Natural killer cell (primary cell): ENCODE measurements around the gene MYL7. TPM values are rescaled to one million over a fixed set of nuclear protein-coding genes. Genes with fewer than 3 reads are reported as not detected.

Experiments used
- ATAC-seq, 3 donors: fragments of 150-1000 bp in 2 of 3; fragments of 200-7000 bp in 1 of 3; cut with Tn5 transposase; 1 replicate in 1 of 3; 2 replicates in 2 of 3; pipeline ENCODE4 v1.10.0; 2021; ENCODE audit warnings: mild to moderate bottlenecking in 2 of 3, moderate library complexity in 2 of 3
- DNase-seq, 2 donors: peaks; one replicate each; pipeline versions ENCODE4 v3.0.0 to v3.0.0-alpha.2; 2013 to 2021; ENCODE audit warnings: mixed read lengths in 1 of 2
- H3K27ac ChIP-seq: one replicate; pipeline ENCODE4 v1.5.1; 2013; ENCODE audit warnings: mild to moderate bottlenecking, low read length
- H3K27me3 ChIP-seq: one replicate; pipeline ENCODE4 v1.6.1; 2013; ENCODE audit warnings: low read length; ENCODE audit not compliant: control insufficient read depth, insufficient read depth
- H3K36me3 ChIP-seq: one replicate; pipeline ENCODE4 v1.6.1; 2013; ENCODE audit warnings: low read length; ENCODE audit not compliant: control insufficient read depth, insufficient read depth
- H3K4me1 ChIP-seq: one replicate; pipeline ENCODE4 v1.6.1; 2013; ENCODE audit warnings: low read length; ENCODE audit not compliant: control insufficient read depth, insufficient read depth
- H3K4me3 ChIP-seq: one replicate; pipeline ENCODE4 v1.5.1; 2013; ENCODE audit warnings: low read length
- H3K9me3 ChIP-seq: one replicate; pipeline ENCODE4 v1.6.1; 2013; ENCODE audit warnings: low read length; ENCODE audit not compliant: control insufficient read depth, insufficient read depth
- H3K27ac Mint-ChIP-seq, 2 donors: one replicate each; pipeline ENCODE4 v1.8.0; 2022; ENCODE audit warnings: mild to moderate bottlenecking in 2 of 2, mixed read lengths in 2 of 2, moderate library complexity in 1 of 2
- H3K27me3 Mint-ChIP-seq, 2 donors: one replicate each; pipeline ENCODE4 v1.8.0; 2022; ENCODE audit warnings: low read depth in 2 of 2, mixed read lengths in 2 of 2
- H3K36me3 Mint-ChIP-seq: one replicate; pipeline ENCODE4 v1.8.0; 2022; ENCODE audit warnings: mixed read lengths
- H3K4me1 Mint-ChIP-seq, 2 donors: one replicate each; pipeline ENCODE4 v1.8.0; 2022; ENCODE audit warnings: mixed read lengths in 2 of 2
- H3K4me3 Mint-ChIP-seq: one replicate; pipeline ENCODE4 v1.8.0; 2022; ENCODE audit warnings: mild to moderate bottlenecking, moderate library complexity, mixed read lengths
- H3K9me3 Mint-ChIP-seq, 2 donors: one replicate each; pipeline ENCODE4 v1.8.0; 2022; ENCODE audit warnings: mixed read lengths in 2 of 2
- CTCF ChIP-seq: fragments of 200-600 bp; IDR thresholded peaks from one replicate; pipeline ENCODE4 v1.8.0; 2022; ENCODE audit warnings: antibody characterized with exemption
- WGBS: methylation state at CpG from one replicate; pipeline ENCODE4 v1.1.7; 2013; ENCODE audit warnings: missing lambda C conversion rate; ENCODE audit not compliant: insufficient coverage; 5-methylcytosine and 5-hydroxymethylcytosine counted together
- intact Hi-C: fragments of 100-400 bp; cut with micrococcal nuclease; formaldehyde crosslinking; loops from one replicate; pipeline ENCODE4 v1.14.2; 2022
- total RNA-seq, 4 donors: library from RNA; stranded (reverse); fragments of 120-200 nt in 1 of 4; gene quantifications; one replicate each; pipeline versions ENCODE4 v1.2.3 to v1.2.4, GENCODE V29; 2013 to 2022

The MYL7 gene
- total RNA-seq, 3 donors from 2014 or later (not counting 1 experiment from before 2014, with no cell fraction given) = not detected

- no peaks in the 10 kb centered on the region for H3K9me3 Mint-ChIP-seq
- WGBS = 92% methylated on average over 18 of the region's 18 CpGs
These were observed 33.8 kb downstream of the MYL7 start for GRCh38 chr7:44107116-44107960.

GRCh38 chr7:44106311-44107065, 34.6 kb downstream of the MYL7 start:
- Histone ChIP-seq H3K9me3 (no peaks in the 10 kb centered on the region), H3K36me3 (no peaks in the 10 kb centered on the region), H3K4me3 (no peak overlapping the region), H3K27me3 (peaks cover 4% of the 10 kb centered on the region), H3K4me1 (peaks cover 20% of the 10 kb centered on the region), H3K27ac (no peak overlapping the region)
- H3K27ac Mint-ChIP-seq = peak overlapping the region in 1 of 2 donors; percentile 27
- 84% methylated on average over 8 of the region's 10 CpGs for WGBS
- DNase-seq (no peak), ATAC-seq (no peak)
- H3K27me3 Mint-ChIP-seq = peaks cover 0 to 14% of the 10 kb centered on the region in 2 donors
- H3K36me3 Mint-ChIP-seq = no peaks in the 10 kb centered on the region
- intact Hi-C loops = no loop called here
- H3K4me3 Mint-ChIP-seq = no peak overlapping the region
- H3K4me1 Mint-ChIP-seq = peaks cover 7 to 12% of the 10 kb centered on the region in 2 donors
- TF ChIP-seq CTCF = no peak
- no peaks in the 10 kb centered on the region for H3K9me3 Mint-ChIP-seq

More at GRCh38 chr7:44107116-44107960, 33.8 kb downstream of the MYL7 start:
- H3K27me3 Mint-ChIP-seq = peaks cover 0 to 11% of the 10 kb centered on the region in 2 donors
- Histone ChIP-seq H3K27me3 (peaks cover 4% of the 10 kb centered on the region), H3K27ac (no peak overlapping the region), H3K4me1 (peaks cover 20% of the 10 kb centered on the region), H3K4me3 (no peak overlapping the region), H3K9me3 (no peaks in the 10 kb centered on the region), H3K36me3 (no peaks in the 10 kb centered on the region)
- H3K4me1 Mint-ChIP-seq = peaks cover 7 to 12% of the 10 kb centered on the region in 2 donors
- no peaks in the 10 kb centered on the region for H3K36me3 Mint-ChIP-seq
- intact Hi-C loops = no loop called here
- TF ChIP-seq CTCF = no peak
- ATAC-seq (no peak), DNase-seq (no peak)
- H3K27ac Mint-ChIP-seq = no peak overlapping the region
- H3K4me3 Mint-ChIP-seq = no peak overlapping the region

- no peak overlapping the region for H3K4me3 ChIP-seq
- WGBS = 54% methylated on average over 2 of the region's 2 CpGs
- H3K27ac ChIP-seq = no peak overlapping the region
- intact Hi-C loops = no loop called here
- TF ChIP-seq CTCF = no peak
- Mint-ChIP-seq H3K9me3 (no peaks in the 10 kb centered on the region), H3K27ac (peak overlapping the region in 1 of 2 donors; percentile 27), H3K36me3 (no peaks in the 10 kb centered on the region), H3K4me3 (peak overlapping the region; percentile 74), H3K4me1 (peaks cover 7 to 12% of the 10 kb centered on the region in 2 donors), H3K27me3 (peaks cover 0 to 14% of the 10 kb centered on the region in 2 donors)
- H3K9me3 ChIP-seq = no peaks in the 10 kb centered on the region
- ATAC-seq (no peak), DNase-seq (no peak)
- H3K4me1 ChIP-seq = peaks cover 20% of the 10 kb centered on the region
- no peaks in the 10 kb centered on the region for H3K36me3 ChIP-seq
- peaks cover 4% of the 10 kb centered on the region for H3K27me3 ChIP-seq
These were observed 35.3 kb downstream of the MYL7 start for GRCh38 chr7:44105832-44106231.
